HG03135 (cell line): ENCODE measurements around the gene SECISBP2L.
"Not testable (repeated sequence)": the region's sequence is repeated elsewhere in the genome, so short reads cannot be mapped to it uniquely, and the experiment has no call there.

Experiments
- ATAC-seq: cut with Tn5 transposase; IDR thresholded peaks from one replicate; pipeline ENCODE4 v1.9.1; 2021; ENCODE audit warnings: mild to moderate bottlenecking, moderate library complexity; ENCODE audit not compliant: unreplicated experiment

Gene SECISBP2L

GRCh38 chr15:49046220-49047102 is at the start of gene SECISBP2L:
Gene SECISBP2L, minus strand, starts transcription at chr15:49046446. Its CDS starts 147 bp downstream, at chr15:49046299.
- peak; percentile 91 for ATAC-seq

GRCh38 chr15:49094923-49095322 is 48.7 kb upstream of the SECISBP2L start:
- ATAC-seq, result no peak

GRCh38 chr15:49093252-49094105 is 47.2 kb upstream of the SECISBP2L start:
- no peak for ATAC-seq

- ATAC-seq, result no peak
Measured at GRCh38 chr15:49088996-49089395, 42.8 kb upstream of the SECISBP2L start.

- ATAC-seq, result no peak
Measured at GRCh38 chr15:49085696-49086459, 39.6 kb upstream of the SECISBP2L start.

GRCh38 chr15:49084285-49084570 is 38.0 kb upstream of the SECISBP2L start:
- ATAC-seq, result no peak

GRCh38 chr15:49083401-49084284 is 37.4 kb upstream of the SECISBP2L start:
- ATAC-seq, result no peak

- no peak for ATAC-seq
Measured at GRCh38 chr15:49082960-49083359, 36.7 kb upstream of the SECISBP2L start.

GRCh38 chr15:49079340-49080039 is 33.2 kb upstream of the SECISBP2L start:
- ATAC-seq, result no peak

GRCh38 chr15:49075881-49076280 is 29.6 kb upstream of the SECISBP2L start:
- ATAC-seq, result no peak

GRCh38 chr15:49074589-49075287 is 28.5 kb upstream of the SECISBP2L start:
- ATAC-seq, result not testable (repeated sequence)

- no peak for ATAC-seq
Measured at GRCh38 chr15:49066372-49066771, 20.1 kb upstream of the SECISBP2L start.

GRCh38 chr15:49064884-49065283 is 18.6 kb upstream of the SECISBP2L start:
- ATAC-seq, result no peak

- ATAC-seq, result no peak
Measured at GRCh38 chr15:49064281-49064653, 18.0 kb upstream of the SECISBP2L start.

GRCh38 chr15:49063402-49064280 is 17.4 kb upstream of the SECISBP2L start:
- ATAC-seq, result no peak

GRCh38 chr15:49062900-49063299 is 16.7 kb upstream of the SECISBP2L start:
- ATAC-seq, result no peak

GRCh38 chr15:49060710-49061495 is 14.7 kb upstream of the SECISBP2L start:
- no peak for ATAC-seq
